A549 (cell line): Measurements from ENCODE around the gene MYO1D. TPM values are rescaled to one million over a fixed set of nuclear protein-coding genes. Genes with fewer than 3 reads are reported as not detected.

ENCODE experiments used
- ATAC-seq, 2 experiments: fragments of 200-7000 bp in 1 of 2; fragments of >200 bp in 1 of 2; cut with Nextera tagmentation in 1 of 2; cut with Tn5 transposase in 1 of 2; 3 replicates each; pipeline versions ENCODE4 v1.8.0 to v1.9.1; 2018 to 2020; ENCODE audit warnings: mild to moderate bottlenecking in 1 of 2, moderate library complexity in 1 of 2
- CTCF ChIA-PET: fragments of 300-600 bp; sonication (Branson Sonifier 250); formaldehyde crosslinking; extraction: SDS; loops from one replicate; lab custom pipeline; 2021; ENCODE audit warnings: antibody characterized with exemption, inconsistent platforms; lab: Yijun Ruan, JAX
- POLR2A ChIA-PET: fragments of 350-600 bp; formaldehyde crosslinking; extraction: SDS; loops from one replicate; lab custom pipeline; 2021; ENCODE audit warnings: antibody characterized with exemption, inconsistent platforms; lab: Yijun Ruan, JAX
- DNase-seq, 2 experiments: peaks; one replicate each; pipeline versions ENCODE4 v3.0.0 to v3.0.0-alpha.2; 2011 to 2016; ENCODE audit warnings: low read depth in 1 of 2, low spot score in 1 of 2
- FAIRE-seq: peaks from 2 replicates; lab custom pipeline; 2011; peaks lifted over from hg19 to GRCh38; lab: Jason Lieb, UNC
- H3K27ac ChIP-seq, 2 experiments: fragments of >200 bp; sonication (Bioruptor Twin); formaldehyde crosslinking; 3 replicates each; pipeline ENCODE4 v1.5.1; 2016 to 2017
- H3K4me1 ChIP-seq: fragments of >200 bp; sonication (Bioruptor Twin); formaldehyde crosslinking; 3 replicates; pipeline ENCODE4 v1.6.1; 2016
- H3K4me2 ChIP-seq: fragments of >200 bp; sonication (Bioruptor Twin); formaldehyde crosslinking; 3 replicates; pipeline ENCODE4 v1.6.1; 2016
- H3K4me3 ChIP-seq: fragments of >200 bp; sonication (Bioruptor Twin); formaldehyde crosslinking; 3 replicates; pipeline ENCODE4 v1.5.1; 2016
- H3K9me3 ChIP-seq: fragments of >200 bp; sonication (Bioruptor Twin); formaldehyde crosslinking; 3 replicates; pipeline ENCODE4 v1.6.1; 2016
- CEBPB ChIP-seq, 2 experiments: fragments of >200 bp in 1 of 2; sonication (Bioruptor Twin) in 1 of 2; formaldehyde crosslinking in 1 of 2; IDR thresholded peaks; 2 replicates each; pipeline ENCODE4 v1.6.1; 2012 to 2016
- CHD2 ChIP-seq: fragments of 150-350 bp; IDR thresholded peaks from 2 replicates; pipeline ENCODE4 v1.6.1; 2014; ENCODE audit warnings: low read length; ENCODE audit not compliant: partially characterized antibody
- EHMT2 ChIP-seq: fragments of 200-600 bp; sonication (generic); IDR thresholded peaks from 2 replicates; pipeline ENCODE4 v1.6.1; 2016; ENCODE audit warnings: antibody characterized with exemption, low read depth, mild to moderate bottlenecking, moderate library complexity
- ELK1 ChIP-seq: fragments of 150-350 bp; IDR thresholded peaks from 2 replicates; pipeline ENCODE4 v1.6.1; 2014; ENCODE audit warnings: low read depth, mild to moderate bottlenecking, low read length
- FOSB ChIP-seq: fragments of 250-450 bp; sonication (Bioruptor Pico); IDR thresholded peaks from 2 replicates; pipeline ENCODE4 v1.5.0; 2020; ENCODE audit warnings: mild to moderate bottlenecking, moderate library complexity
- HDAC2 ChIP-seq: fragments of 200-600 bp; sonication (generic); IDR thresholded peaks from 2 replicates; pipeline ENCODE4 v1.6.1; 2016
- HOXA7 ChIP-seq: fragments of 250-450 bp; sonication (Bioruptor Pico); IDR thresholded peaks from 2 replicates; pipeline ENCODE4 v1.5.0; 2020; ENCODE audit warnings: mild to moderate bottlenecking, moderate library complexity
- HOXB13 ChIP-seq: fragments of 250-450 bp; sonication (Bioruptor Pico); IDR thresholded peaks from 2 replicates; pipeline ENCODE4 v1.5.0; 2020; ENCODE audit warnings: low read depth, mild to moderate bottlenecking, moderate library complexity
- HOXB5 ChIP-seq: fragments of 250-450 bp; sonication (Bioruptor Pico); IDR thresholded peaks from 2 replicates; pipeline ENCODE4 v1.5.0; 2020; ENCODE audit warnings: mild to moderate bottlenecking, moderate library complexity
- JUN ChIP-seq, 2 experiments: fragments of >200 bp; sonication (Bioruptor Twin); formaldehyde crosslinking; IDR thresholded peaks; 2 replicates in 1 of 2; 3 replicates in 1 of 2; pipeline ENCODE4 v1.6.1; 2016 to 2017
- NFE2L2 ChIP-seq: fragments of 150-350 bp; conservative IDR thresholded peaks from 2 replicates; pipeline ENCODE4 v1.6.1; 2014; ENCODE audit warnings: low read length
- NPAS2 ChIP-seq: fragments of 250-450 bp; sonication (Bioruptor Pico); IDR thresholded peaks from 2 replicates; pipeline ENCODE4 v1.8.0; 2022; ENCODE audit warnings: mild to moderate bottlenecking, moderate library complexity, borderline replicate concordance
- NR3C1 ChIP-seq: fragments of >200 bp; sonication (Bioruptor Twin); formaldehyde crosslinking; IDR thresholded peaks from 3 replicates; pipeline ENCODE4 v1.6.1; 2017
- POLR2A ChIP-seq: IDR thresholded peaks from 2 replicates; pipeline ENCODE4 v1.6.1; 2012; ENCODE audit warnings: mild to moderate bottlenecking, low read length
- POLR2AphosphoS2 ChIP-seq: conservative IDR thresholded peaks from 2 replicates; pipeline ENCODE4 v1.6.1; 2012; ENCODE audit warnings: low read length, improper control_type of control experiment, inconsistent platforms
- RAD21 ChIP-seq, 2 experiments: fragments of >200 bp in 1 of 2; sonication (Bioruptor Twin) in 1 of 2; formaldehyde crosslinking in 1 of 2; IDR thresholded peaks in 1 of 2; conservative IDR thresholded peaks in 1 of 2; 2 replicates in 1 of 2; 3 replicates in 1 of 2; pipeline ENCODE4 v1.6.1; 2012 to 2018; ENCODE audit warnings: inconsistent platforms in 1 of 2
- REST ChIP-seq: fragments of 200-600 bp; sonication (generic); IDR thresholded peaks from 2 replicates; pipeline ENCODE4 v1.6.1; 2016; ENCODE audit warnings: antibody characterized with exemption, mild to moderate bottlenecking, moderate library complexity
- RFX5 ChIP-seq: fragments of 450-650 bp; IDR thresholded peaks from 2 replicates; pipeline ENCODE4 v1.7.1; 2014; ENCODE audit warnings: antibody characterized with exemption, mild to moderate bottlenecking, moderate library complexity
- RNF2 ChIP-seq: fragments of 200-600 bp; sonication (generic); IDR thresholded peaks from 2 replicates; pipeline ENCODE4 v1.6.1; 2016; ENCODE audit warnings: low read depth, mild to moderate bottlenecking, antibody characterized with exemption, moderate library complexity, borderline replicate concordance
- SMC3 ChIP-seq: fragments of >200 bp; sonication (Bioruptor Twin); formaldehyde crosslinking; IDR thresholded peaks from 3 replicates; pipeline ENCODE4 v1.6.1; 2018; ENCODE audit warnings: inconsistent platforms
- TP53 ChIP-seq: fragments of 250-450 bp; sonication (Bioruptor Pico); IDR thresholded peaks from 2 replicates; pipeline ENCODE4 v1.5.0; 2021; ENCODE audit warnings: mild to moderate bottlenecking, moderate library complexity
- ZC3H11A ChIP-seq: fragments of 450-650 bp; IDR thresholded peaks from 2 replicates; pipeline ENCODE4 v1.6.1; 2014; ENCODE audit warnings: antibody characterized with exemption, mild to moderate bottlenecking
- WGBS: methylation state at CpG from one replicate; pipeline ENCODE4 v1.1.6; 2017; ENCODE audit errors: missing lambda C conversion rate; 5-methylcytosine and 5-hydroxymethylcytosine counted together
- polyA plus RNA-seq, 4 experiments: library from polyadenylated mRNA; depleted of rRNA in 3 of 4; stranded (reverse); fragments of >200 nt; fragmentation: RNase III in 1 of 4; extraction: RNeasy Plus Mini Kit Qiagen cat#74134 plus additional on column Dnase treatment in 1 of 4; gene quantifications; 2 replicates in 3 of 4; 3 replicates in 1 of 4; pipeline ENCODE4 v1.2.3, GENCODE V29; 2011 to 2017
- TF ChIP-seq, protein P1 (sequence below): fragments of >200 bp; sonication (Bioruptor Twin); formaldehyde crosslinking; IDR thresholded peaks from 3 replicates; pipeline ENCODE4 v1.5.1; 2016

Gene MYO1D
- polyA plus RNA-seq, 2 of the 4 experiments (the other 2 are of a cell fraction): 2.8 to 4.2 TPM

GRCh38 chr17:32792207-32792606 lies 84.7 kb downstream of the MYO1D start:
- Histone ChIP-seq H3K9me3 (no peaks in the 10 kb centered on the region), H3K4me3 (no peak overlapping the region), H3K4me2 (no peak overlapping the region), H3K4me1 (no peaks in the 10 kb centered on the region), H3K27ac (no peak overlapping the region)
- TF ChIP-seq RFX5: no peak
- TF ChIP-seq RAD21 (conservative IDR thresholded peaks at IDR 0.05 in 1 of 2, IDR thresholded peaks at IDR 0.05 in 1 of 2): no peak
- TF ChIP-seq NFE2L2: no peak
- TF ChIP-seq TP53: no peak
- no peak for TF ChIP-seq ZC3H11A
- TF ChIP-seq ELK1: no peak
- TF ChIP-seq, protein P1, sequence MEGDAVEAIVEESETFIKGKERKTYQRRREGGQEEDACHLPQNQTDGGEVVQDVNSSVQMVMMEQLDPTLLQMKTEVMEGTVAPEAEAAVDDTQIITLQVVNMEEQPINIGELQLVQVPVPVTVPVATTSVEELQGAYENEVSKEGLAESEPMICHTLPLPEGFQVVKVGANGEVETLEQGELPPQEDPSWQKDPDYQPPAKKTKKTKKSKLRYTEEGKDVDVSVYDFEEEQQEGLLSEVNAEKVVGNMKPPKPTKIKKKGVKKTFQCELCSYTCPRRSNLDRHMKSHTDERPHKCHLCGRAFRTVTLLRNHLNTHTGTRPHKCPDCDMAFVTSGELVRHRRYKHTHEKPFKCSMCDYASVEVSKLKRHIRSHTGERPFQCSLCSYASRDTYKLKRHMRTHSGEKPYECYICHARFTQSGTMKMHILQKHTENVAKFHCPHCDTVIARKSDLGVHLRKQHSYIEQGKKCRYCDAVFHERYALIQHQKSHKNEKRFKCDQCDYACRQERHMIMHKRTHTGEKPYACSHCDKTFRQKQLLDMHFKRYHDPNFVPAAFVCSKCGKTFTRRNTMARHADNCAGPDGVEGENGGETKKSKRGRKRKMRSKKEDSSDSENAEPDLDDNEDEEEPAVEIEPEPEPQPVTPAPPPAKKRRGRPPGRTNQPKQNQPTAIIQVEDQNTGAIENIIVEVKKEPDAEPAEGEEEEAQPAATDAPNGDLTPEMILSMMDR: no peak
- TF ChIP-seq EHMT2: no peak
- no peak for TF ChIP-seq NPAS2 (CRISPR knock-in tag)
- FAIRE-seq (no peak), DNase-seq (no peak), ATAC-seq (no peak)
- POLR2A ChIA-PET: no interaction called here
- 20% methylated on average over 1 of the region's 1 CpG for WGBS
- CTCF ChIA-PET: interaction anchor here (0.7 to 9.4 kb wide), 5 partner anchors 10 to 145 kb away, joined by 3 to 61 read pairs (median 4); partner anchors contain the start of gene MYO1D

- ATAC-seq (no peak), DNase-seq (no peak), FAIRE-seq (no peak)
- no peaks in the 10 kb centered on the region for H3K4me1 ChIP-seq
- H3K27ac ChIP-seq: no peak overlapping the region
- H3K9me3 ChIP-seq: no peaks in the 10 kb centered on the region
- ChIA-PET POLR2A (no interaction called here), CTCF (interaction anchor here (0.6 to 2.8 kb wide), 7 partner anchors 16 to 212 kb away, joined by 3 to 19 read pairs (median 3); partner anchors contain the start of gene MYO1D)
- 89% methylated on average over 3 of the region's 3 CpGs for WGBS
- no peak for TF ChIP-seq HDAC2
- no peak for TF ChIP-seq JUN (IDR thresholded peaks at IDR 0.05)
- TF ChIP-seq ZC3H11A: no peak
- no peak for TF ChIP-seq NR3C1
- TF ChIP-seq FOSB (CRISPR knock-in tag): no peak
- no peak overlapping the region for H3K4me3 ChIP-seq
- no peak overlapping the region for H3K4me2 ChIP-seq
Measured at GRCh38 chr17:32786169-32786568, 90.8 kb downstream of the MYO1D start.

DNA sequence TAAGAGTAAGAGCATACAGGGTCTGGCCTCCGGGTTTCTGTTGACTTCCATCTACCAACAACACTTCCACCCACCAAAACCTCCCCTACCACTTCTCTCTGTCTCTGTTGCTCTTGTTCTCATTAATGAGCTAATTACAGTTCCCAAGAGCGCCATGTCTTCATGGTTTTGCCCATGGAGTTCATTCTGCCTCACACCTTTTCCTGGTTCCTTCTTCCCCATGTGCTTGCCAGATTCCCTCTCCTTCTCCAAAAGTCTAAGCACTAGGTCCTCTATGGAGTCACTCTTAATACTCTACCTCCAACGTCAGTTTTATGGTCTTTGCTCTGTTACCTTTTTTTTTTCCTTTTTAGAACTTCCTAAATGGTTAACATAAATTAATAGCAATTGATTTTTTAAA lies 92.8 kb downstream of the MYO1D start:
- Histone ChIP-seq H3K4me1 (no peaks in the 10 kb centered on the region), H3K27ac (no peak overlapping the region)
- no peak for TF ChIP-seq CHD2
- no peak for TF ChIP-seq HOXB13 (CRISPR knock-in tag)
- TF ChIP-seq CEBPB (IDR thresholded peaks at IDR 0.05): no peak
- no peak for TF ChIP-seq POLR2AphosphoS2
- no peak for TF ChIP-seq HOXA7 (CRISPR knock-in tag)
- no peak for TF ChIP-seq HOXB5 (CRISPR knock-in tag)
- TF ChIP-seq, protein P1: no peak
- TF ChIP-seq POLR2A: no peak
- no peak for TF ChIP-seq REST
- no peak for TF ChIP-seq SMC3
- no peak for TF ChIP-seq JUN (IDR thresholded peaks at IDR 0.05)
- TF ChIP-seq NFE2L2: no peak
- no peak for TF ChIP-seq ELK1
- no peak for TF ChIP-seq RAD21 (conservative IDR thresholded peaks at IDR 0.05 in 1 of 2, IDR thresholded peaks at IDR 0.05 in 1 of 2)
- no peak for TF ChIP-seq RNF2
- no peak for TF ChIP-seq FOSB (CRISPR knock-in tag)
- no peak for TF ChIP-seq NR3C1
- TF ChIP-seq, all 56 proteins: peak for 0
- ChIA-PET POLR2A (no interaction called here), CTCF (interaction anchor here (0.6 to 11.3 kb wide), 23 partner anchors 10 to 969 kb away, joined by 3 to 205 read pairs (median 10); partner anchors contain the start of gene MYO1D)
- no peak for DNase-seq
- ATAC-seq: no peak
- no peak for FAIRE-seq
- Histone ChIP-seq H3K4me2 (no peak overlapping the region), H3K4me3 (no peak overlapping the region), H3K9me3 (no peaks in the 10 kb centered on the region)
- WGBS: 53% methylated on average over 3 of the region's 3 CpGs
